Measurements from ENCODE around the gene KLK15. TPM values are rescaled to one million over a fixed set of nuclear protein-coding genes. Genes with fewer than 3 reads are reported as not detected.
A peak's percentile ranks its signal among the peaks of the same experiment; 100 is the strongest.

KLK15 gene
- total RNA-seq, 1 experiment from 2014 or later: not detected

- no peaks in the 10 kb centered on the region for H3K9me2 ChIP-seq (replicated peaks; ENCODE audit: insufficient read depth, low read length)
- H3K9ac ChIP-seq (ENCODE audit: low read length): no peak overlapping the region
- no peak overlapping the region for H3K4me2 ChIP-seq (ENCODE audit: low read depth, low read length, poor library complexity, severe bottlenecking)
- H3K27me3 ChIP-seq (ENCODE audit: low read length): no peaks in the 10 kb centered on the region
- H3K79me2 ChIP-seq (ENCODE audit: low read length): peaks cover 27% of the 10 kb centered on the region
- H3K36me3 ChIP-seq (ENCODE audit: insufficient read depth, low read length): peaks cover 65% of the 10 kb centered on the region
- no peaks in the 10 kb centered on the region for H3K9me3 ChIP-seq (ENCODE audit: low read length)
- no peak for DNase-seq
- no peak overlapping the region for H2AFZ ChIP-seq (ENCODE audit: low read length)
- no peak overlapping the region for H3K4me3 ChIP-seq (ENCODE audit: low read length)
- H3K4me1 ChIP-seq (ENCODE audit: low read length): peaks cover 22% of the 10 kb centered on the region
- H4K20me1 ChIP-seq (ENCODE audit: insufficient read depth, low read depth, low read length): peaks cover 76% of the 10 kb centered on the region
- H3K27ac ChIP-seq (ENCODE audit: low read length): no peak overlapping the region
Observed at GRCh38 chr19:50798659-50799546, 34.5 kb downstream of the KLK15 start.

- peaks cover 67% of the 10 kb centered on the region for H4K20me1 ChIP-seq (ENCODE audit: insufficient read depth, low read depth, low read length)
- no peak overlapping the region for H3K27ac ChIP-seq (ENCODE audit: low read length)
- no peaks in the 10 kb centered on the region for H3K27me3 ChIP-seq (ENCODE audit: low read length)
- H3K4me3 ChIP-seq (ENCODE audit: low read length): no peak overlapping the region
- no peaks in the 10 kb centered on the region for H3K9me3 ChIP-seq (ENCODE audit: low read length)
- H2AFZ ChIP-seq (ENCODE audit: low read length): no peak overlapping the region
- no peaks in the 10 kb centered on the region for H3K9me2 ChIP-seq (replicated peaks; ENCODE audit: insufficient read depth, low read length)
- no peak overlapping the region for H3K9ac ChIP-seq (ENCODE audit: low read length)
- peaks cover 18% of the 10 kb centered on the region for H3K79me2 ChIP-seq (ENCODE audit: low read length)
- DNase-seq: peak; percentile 62
- H3K4me2 ChIP-seq (ENCODE audit: low read depth, low read length, poor library complexity, severe bottlenecking): no peak overlapping the region
- peaks cover 17% of the 10 kb centered on the region for H3K4me1 ChIP-seq (ENCODE audit: low read length)
- H3K36me3 ChIP-seq (ENCODE audit: insufficient read depth, low read length): peaks cover 56% of the 10 kb centered on the region
Observed at GRCh38 chr19:50797781-50798658, 35.4 kb downstream of the KLK15 start.

- Histone ChIP-seq H3K4me3 (ENCODE audit: low read length) (no peak overlapping the region), H3K27me3 (ENCODE audit: low read length) (no peaks in the 10 kb centered on the region), H3K4me2 (ENCODE audit: low read depth, low read length, poor library complexity, severe bottlenecking) (no peak overlapping the region), H2AFZ (ENCODE audit: low read length) (no peak overlapping the region), H3K9me3 (ENCODE audit: low read length) (no peaks in the 10 kb centered on the region), H4K20me1 (ENCODE audit: insufficient read depth, low read depth, low read length) (peaks cover 61% of the 10 kb centered on the region), H3K36me3 (ENCODE audit: insufficient read depth, low read length) (peaks cover 50% of the 10 kb centered on the region), H3K4me1 (ENCODE audit: low read length) (peaks cover 11% of the 10 kb centered on the region), H3K79me2 (ENCODE audit: low read length) (peaks cover 12% of the 10 kb centered on the region), H3K9me2 (replicated peaks; ENCODE audit: insufficient read depth, low read length) (no peaks in the 10 kb centered on the region), H3K27ac (ENCODE audit: low read length) (no peak overlapping the region), H3K9ac (ENCODE audit: low read length) (no peak overlapping the region)
- no peak for DNase-seq
Observed at GRCh38 chr19:50797429-50797780, 36.0 kb downstream of the KLK15 start.

- no peak overlapping the region for H3K9ac ChIP-seq (ENCODE audit: low read length)
- no peak overlapping the region for H3K4me2 ChIP-seq (ENCODE audit: low read depth, low read length, poor library complexity, severe bottlenecking)
- H3K4me1 ChIP-seq (ENCODE audit: low read length): peaks cover 6% of the 10 kb centered on the region; the same call in 1 of the 2 replicates
- H3K9me2 ChIP-seq (replicated peaks; ENCODE audit: insufficient read depth, low read length): no peaks in the 10 kb centered on the region
- H3K27ac ChIP-seq (ENCODE audit: low read length): no peak overlapping the region
- peak; percentile 63 for DNase-seq
- H3K36me3 ChIP-seq (ENCODE audit: insufficient read depth, low read length): peaks cover 44% of the 10 kb centered on the region
- H3K9me3 ChIP-seq (ENCODE audit: low read length): no peaks in the 10 kb centered on the region
- no peaks in the 10 kb centered on the region for H3K27me3 ChIP-seq (ENCODE audit: low read length)
- H3K79me2 ChIP-seq (ENCODE audit: low read length): peaks cover 6% of the 10 kb centered on the region
- H4K20me1 ChIP-seq (ENCODE audit: insufficient read depth, low read depth, low read length): peaks cover 55% of the 10 kb centered on the region
- no peak overlapping the region for H3K4me3 ChIP-seq (ENCODE audit: low read length)
- H2AFZ ChIP-seq (ENCODE audit: low read length): no peak overlapping the region
Observed at GRCh38 chr19:50796634-50797428, 36.5 kb downstream of the KLK15 start.

- peak; percentile 84 for DNase-seq
- no peak overlapping the region for H3K9ac ChIP-seq (ENCODE audit: low read length)
- H3K27me3 ChIP-seq (ENCODE audit: low read length): no peaks in the 10 kb centered on the region
- no peak overlapping the region for H3K4me3 ChIP-seq (ENCODE audit: low read length)
- no peaks in the 10 kb centered on the region for H3K9me2 ChIP-seq (replicated peaks; ENCODE audit: insufficient read depth, low read length)
- no peaks in the 10 kb centered on the region for H3K9me3 ChIP-seq (ENCODE audit: low read length)
- no peak overlapping the region for H3K4me2 ChIP-seq (ENCODE audit: low read depth, low read length, poor library complexity, severe bottlenecking)
- peaks cover 42% of the 10 kb centered on the region for H3K36me3 ChIP-seq (ENCODE audit: insufficient read depth, low read length)
- no peak overlapping the region for H2AFZ ChIP-seq (ENCODE audit: low read length)
- H4K20me1 ChIP-seq (ENCODE audit: insufficient read depth, low read depth, low read length): peaks cover 52% of the 10 kb centered on the region
- H3K27ac ChIP-seq (ENCODE audit: low read length): no peak overlapping the region
- H3K79me2 ChIP-seq (ENCODE audit: low read length): peaks cover 5% of the 10 kb centered on the region
- peaks cover 5% of the 10 kb centered on the region; the same call in 1 of the 2 replicates for H3K4me1 ChIP-seq (ENCODE audit: low read length)
Observed at GRCh38 chr19:50796128-50796633, 37.2 kb downstream of the KLK15 start.

- Histone ChIP-seq H3K4me1 (ENCODE audit: low read length) (0 out of 2 replicates have a peak, but pooled peaks cover 3% of the 10 kb centered on the region), H3K27ac (ENCODE audit: low read length) (no peak overlapping the region), H3K9me3 (ENCODE audit: low read length) (no peaks in the 10 kb centered on the region), H3K4me2 (ENCODE audit: low read depth, low read length, poor library complexity, severe bottlenecking) (no peak overlapping the region), H3K36me3 (ENCODE audit: insufficient read depth, low read length) (peaks cover 37% of the 10 kb centered on the region), H3K9ac (ENCODE audit: low read length) (no peak overlapping the region), H3K4me3 (ENCODE audit: low read length) (no peak overlapping the region), H3K79me2 (ENCODE audit: low read length) (no peaks in the 10 kb centered on the region), H3K27me3 (ENCODE audit: low read length) (no peaks in the 10 kb centered on the region), H2AFZ (ENCODE audit: low read length) (no peak overlapping the region), H4K20me1 (ENCODE audit: insufficient read depth, low read depth, low read length) (peaks cover 47% of the 10 kb centered on the region), H3K9me2 (replicated peaks; ENCODE audit: insufficient read depth, low read length) (no peaks in the 10 kb centered on the region)
- peak; percentile 66 for DNase-seq
Observed at GRCh38 chr19:50795664-50796073, 37.7 kb downstream of the KLK15 start.

GRCh38 chr19:50794876-50795663 lies 38.3 kb downstream of the KLK15 start:
- no peak overlapping the region for H3K4me2 ChIP-seq (ENCODE audit: low read depth, low read length, poor library complexity, severe bottlenecking)
- peaks cover 44% of the 10 kb centered on the region for H4K20me1 ChIP-seq (ENCODE audit: insufficient read depth, low read depth, low read length)
- no peak overlapping the region for H3K9ac ChIP-seq (ENCODE audit: low read length)
- H3K9me3 ChIP-seq (ENCODE audit: low read length): no peaks in the 10 kb centered on the region
- H3K9me2 ChIP-seq (replicated peaks; ENCODE audit: insufficient read depth, low read length): no peaks in the 10 kb centered on the region
- H3K4me1 ChIP-seq (ENCODE audit: low read length): 0 out of 2 replicates have a peak, but pooled peaks cover 3% of the 10 kb centered on the region
- peak; percentile 92 for DNase-seq
- no peaks in the 10 kb centered on the region for H3K79me2 ChIP-seq (ENCODE audit: low read length)
- no peak overlapping the region for H3K27ac ChIP-seq (ENCODE audit: low read length)
- H3K27me3 ChIP-seq (ENCODE audit: low read length): no peaks in the 10 kb centered on the region
- no peak overlapping the region for H3K4me3 ChIP-seq (ENCODE audit: low read length)
- peaks cover 34% of the 10 kb centered on the region for H3K36me3 ChIP-seq (ENCODE audit: insufficient read depth, low read length)
- H2AFZ ChIP-seq (ENCODE audit: low read length): no peak overlapping the region

Measured in Karpas-422 (cell line).